Measurements from ENCODE around the gene PLEKHO1.

PLEKHO1 gene

GRCh38 chr1:150121236-150121862, 28.4 kb upstream of the PLEKHO1 start:
- Histone ChIP-seq H2AK5ac (ENCODE audit: low read length, severe bottlenecking) (no peak overlapping the region), H2BK12ac (ENCODE audit: low read length in 2 of 2) (no peak overlapping the region), H3K9ac (ENCODE audit: low read length) (no peak overlapping the region), H3K79me1 (replicated peaks; ENCODE audit: low read length, poor library complexity, severe bottlenecking) (no peaks in the 10 kb centered on the region), H3K18ac (ENCODE audit: low read depth in 1 of 2, low read length in 2 of 2) (no peak overlapping the region), H2AFZ (ENCODE audit: low read depth, low read length) (no peak overlapping the region), H3K4me3 (ENCODE audit: insufficient read depth in 1 of 2, low read depth in 1 of 2, low read length in 2 of 2) (no peak overlapping the region), H2BK5ac (ENCODE audit: low read depth, low read length, poor library complexity, severe bottlenecking) (no peak overlapping the region), H2BK15ac (ENCODE audit: low read depth, poor library complexity, severe bottlenecking) (no peak overlapping the region), H3K27ac (ENCODE audit: low read length, poor library complexity, severe bottlenecking) (no peak overlapping the region), H3K4me2 (ENCODE audit: low read length, poor library complexity, severe bottlenecking) (no peak overlapping the region), H2BK120ac (ENCODE audit: low read depth, low read length) (no peak overlapping the region), H3K4me1 (ENCODE audit: control insufficient read depth, insufficient read depth, low read depth, low read length) (no peaks in the 10 kb centered on the region), H4K8ac (ENCODE audit: low read length) (no peak overlapping the region), H3K4ac (ENCODE audit: low read depth in 1 of 2, low read length in 2 of 2) (no peak overlapping the region), H3K14ac (ENCODE audit: low read length in 2 of 2) (no peak overlapping the region), H3K36me3 (ENCODE audit: control insufficient read depth in 1 of 2, insufficient read depth in 2 of 2, low read depth in 1 of 2, low read length in 2 of 2) (peaks cover 2 to 8% of the 10 kb centered on the region in 2 experiments), H3K9me3 (ENCODE audit: control insufficient read depth, low read length) (no peaks in the 10 kb centered on the region), H3K23ac (ENCODE audit: low read length in 2 of 2) (no peak overlapping the region), H4K91ac (ENCODE audit: low read length) (no peak overlapping the region), H3K27me3 (ENCODE audit: control insufficient read depth in 1 of 2, insufficient read depth in 1 of 2, low read length in 2 of 2) (no peaks in the 10 kb centered on the region)
- peak; percentile 7 for DNase-seq
- WGBS = no CpG with 5 or more reads among the region's 1 CpG

DNA sequence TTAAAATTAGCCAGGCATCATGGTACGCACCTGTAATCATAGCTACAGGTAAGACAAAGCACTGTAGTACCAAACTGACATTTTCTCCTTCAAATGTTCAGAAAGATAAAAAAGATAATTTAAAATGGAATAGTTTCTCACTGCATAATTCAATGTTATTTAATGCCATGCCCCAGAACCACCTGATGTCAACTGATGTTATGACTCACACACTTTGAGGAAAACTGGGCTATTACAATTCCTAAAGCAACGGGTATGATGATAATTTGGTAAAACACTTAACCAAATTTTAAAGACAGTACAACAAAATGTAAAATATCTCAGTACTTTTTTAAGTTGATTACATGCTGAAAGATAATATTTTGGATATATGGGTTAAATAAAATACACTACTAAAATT, 22.9 kb upstream of the PLEKHO1 start:
- Histone ChIP-seq H3K4me3 (ENCODE audit: insufficient read depth in 1 of 2, low read depth in 1 of 2, low read length in 2 of 2) (no peak overlapping the region), H2BK15ac (ENCODE audit: low read depth, poor library complexity, severe bottlenecking) (no peak overlapping the region), H2AFZ (ENCODE audit: low read depth, low read length) (no peak overlapping the region), H3K79me1 (replicated peaks; ENCODE audit: low read length, poor library complexity, severe bottlenecking) (no peaks in the 10 kb centered on the region), H2BK5ac (ENCODE audit: low read depth, low read length, poor library complexity, severe bottlenecking) (no peak overlapping the region), H2BK12ac (ENCODE audit: low read length in 2 of 2) (no peak overlapping the region), H3K23ac (ENCODE audit: low read length in 2 of 2) (no peak overlapping the region), H2AK5ac (ENCODE audit: low read length, severe bottlenecking) (no peak overlapping the region), H3K9me3 (ENCODE audit: control insufficient read depth, low read length) (no peaks in the 10 kb centered on the region), H3K4ac (ENCODE audit: low read depth in 1 of 2, low read length in 2 of 2) (no peak overlapping the region), H3K27ac (ENCODE audit: low read length, poor library complexity, severe bottlenecking) (no peak overlapping the region), H3K27me3 (ENCODE audit: control insufficient read depth in 1 of 2, insufficient read depth in 1 of 2, low read length in 2 of 2) (no peaks in the 10 kb centered on the region), H3K4me1 (ENCODE audit: control insufficient read depth, insufficient read depth, low read depth, low read length) (no peaks in the 10 kb centered on the region), H4K8ac (ENCODE audit: low read length) (no peak overlapping the region), H3K36me3 (ENCODE audit: control insufficient read depth in 1 of 2, insufficient read depth in 2 of 2, low read depth in 1 of 2, low read length in 2 of 2) (peaks cover 2 to 7% of the 10 kb centered on the region in 2 experiments), H3K4me2 (ENCODE audit: low read length, poor library complexity, severe bottlenecking) (no peak overlapping the region), H2BK120ac (ENCODE audit: low read depth, low read length) (no peak overlapping the region), H3K9ac (ENCODE audit: low read length) (no peak overlapping the region), H3K14ac (ENCODE audit: low read length in 2 of 2) (no peak overlapping the region), H4K91ac (ENCODE audit: low read length) (no peak overlapping the region), H3K18ac (ENCODE audit: low read depth in 1 of 2, low read length in 2 of 2) (no peak overlapping the region)
- DNase-seq = no peak
- WGBS = no CpG with 5 or more reads among the region's 2 CpGs

GRCh38 chr1:150127464-150127863, 22.3 kb upstream of the PLEKHO1 start:
- no peak overlapping the region for H3K23ac ChIP-seq (ENCODE audit: low read length in 2 of 2)
- H3K9me3 ChIP-seq (ENCODE audit: control insufficient read depth, low read length) = no peaks in the 10 kb centered on the region
- peaks cover under 1 to 3% of the 10 kb centered on the region in 2 experiments for H3K36me3 ChIP-seq (ENCODE audit: control insufficient read depth in 1 of 2, insufficient read depth in 2 of 2, low read depth in 1 of 2, low read length in 2 of 2)
- no peak overlapping the region for H4K91ac ChIP-seq (ENCODE audit: low read length)
- H3K27ac ChIP-seq (ENCODE audit: low read length, poor library complexity, severe bottlenecking) = no peak overlapping the region
- no peak overlapping the region for H3K9ac ChIP-seq (ENCODE audit: low read length)
- H2BK12ac ChIP-seq (ENCODE audit: low read length in 2 of 2) = no peak overlapping the region
- no peak overlapping the region for H3K4me2 ChIP-seq (ENCODE audit: low read length, poor library complexity, severe bottlenecking)
- H2BK15ac ChIP-seq (ENCODE audit: low read depth, poor library complexity, severe bottlenecking) = no peak overlapping the region
- no peak overlapping the region for H2BK120ac ChIP-seq (ENCODE audit: low read depth, low read length)
- no peaks in the 10 kb centered on the region for H3K4me1 ChIP-seq (ENCODE audit: control insufficient read depth, insufficient read depth, low read depth, low read length)
- H4K8ac ChIP-seq (ENCODE audit: low read length) = no peak overlapping the region
- no peak overlapping the region for H3K14ac ChIP-seq (ENCODE audit: low read length in 2 of 2)
- H3K27me3 ChIP-seq (ENCODE audit: control insufficient read depth in 1 of 2, insufficient read depth in 1 of 2, low read length in 2 of 2) = no peaks in the 10 kb centered on the region
- H3K4ac ChIP-seq (ENCODE audit: low read depth in 1 of 2, low read length in 2 of 2) = no peak overlapping the region
- H2AK5ac ChIP-seq (ENCODE audit: low read length, severe bottlenecking) = no peak overlapping the region
- H2BK5ac ChIP-seq (ENCODE audit: low read depth, low read length, poor library complexity, severe bottlenecking) = no peak overlapping the region
- no peak for DNase-seq
- no peak overlapping the region for H3K4me3 ChIP-seq (ENCODE audit: insufficient read depth in 1 of 2, low read depth in 1 of 2, low read length in 2 of 2)
- H3K79me1 ChIP-seq (replicated peaks; ENCODE audit: low read length, poor library complexity, severe bottlenecking) = no peaks in the 10 kb centered on the region
- no peak overlapping the region for H3K18ac ChIP-seq (ENCODE audit: low read depth in 1 of 2, low read length in 2 of 2)
- H2AFZ ChIP-seq (ENCODE audit: low read depth, low read length) = no peak overlapping the region

DNA sequence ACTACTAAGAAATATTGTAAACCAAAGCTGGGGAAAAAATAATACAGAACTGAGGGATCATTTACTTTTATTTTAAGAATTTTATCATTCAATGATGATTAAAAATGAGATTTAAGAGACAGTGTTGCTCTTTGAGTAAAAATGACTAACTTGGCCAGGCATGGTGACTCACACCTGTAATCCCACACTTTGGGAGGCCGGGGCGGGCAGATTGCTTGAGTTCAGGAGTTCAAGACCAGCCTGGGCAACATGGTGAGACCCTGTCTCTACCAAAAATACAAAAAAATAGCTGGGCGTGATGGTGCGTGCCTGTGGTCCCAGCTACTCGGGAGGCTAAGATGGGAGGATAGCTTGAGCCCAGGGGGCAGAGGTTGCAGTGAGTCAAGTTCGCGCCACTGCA, 21.8 kb upstream of the PLEKHO1 start:
- Histone ChIP-seq H4K91ac (ENCODE audit: low read length) (no peak overlapping the region), H2AK5ac (ENCODE audit: low read length, severe bottlenecking) (no peak overlapping the region), H2BK120ac (ENCODE audit: low read depth, low read length) (no peak overlapping the region), H3K27me3 (ENCODE audit: control insufficient read depth in 1 of 2, insufficient read depth in 1 of 2, low read length in 2 of 2) (no peaks in the 10 kb centered on the region), H3K18ac (ENCODE audit: low read depth in 1 of 2, low read length in 2 of 2) (no peak overlapping the region), H3K4ac (ENCODE audit: low read depth in 1 of 2, low read length in 2 of 2) (no peak overlapping the region), H3K4me3 (ENCODE audit: insufficient read depth in 1 of 2, low read depth in 1 of 2, low read length in 2 of 2) (no peak overlapping the region), H3K14ac (ENCODE audit: low read length in 2 of 2) (no peak overlapping the region), H3K4me1 (ENCODE audit: control insufficient read depth, insufficient read depth, low read depth, low read length) (no peaks in the 10 kb centered on the region), H3K79me1 (replicated peaks; ENCODE audit: low read length, poor library complexity, severe bottlenecking) (no peaks in the 10 kb centered on the region), H2AFZ (ENCODE audit: low read depth, low read length) (no peak overlapping the region), H2BK15ac (ENCODE audit: low read depth, poor library complexity, severe bottlenecking) (no peak overlapping the region), H3K9me3 (ENCODE audit: control insufficient read depth, low read length) (no peaks in the 10 kb centered on the region), H3K9ac (ENCODE audit: low read length) (no peak overlapping the region), H2BK12ac (ENCODE audit: low read length in 2 of 2) (no peak overlapping the region), H4K8ac (ENCODE audit: low read length) (no peak overlapping the region), H2BK5ac (ENCODE audit: low read depth, low read length, poor library complexity, severe bottlenecking) (no peak overlapping the region), H3K23ac (ENCODE audit: low read length in 2 of 2) (no peak overlapping the region), H3K36me3 (ENCODE audit: control insufficient read depth in 1 of 2, insufficient read depth in 2 of 2, low read depth in 1 of 2, low read length in 2 of 2) (peaks cover 3 to 4% of the 10 kb centered on the region in 2 experiments), H3K4me2 (ENCODE audit: low read length, poor library complexity, severe bottlenecking) (no peak overlapping the region), H3K27ac (ENCODE audit: low read length, poor library complexity, severe bottlenecking) (no peak overlapping the region)
- DNase-seq = no peak
- WGBS = 88% methylated on average over 5 of the region's 7 CpGs

Measured in mesenchymal stem cell (in vitro differentiated cells and primary cell).